IPS-18a (cell line): ENCODE data around the gene ADRB1.

Experiments used
- H3K27ac ChIP-seq: one replicate; pipeline ENCODE4 v1.5.1; 2013; ENCODE audit warnings: low read length
- H3K27me3 ChIP-seq: one replicate; pipeline ENCODE4 v1.6.1; 2013; ENCODE audit warnings: mild to moderate bottlenecking, low read length; ENCODE audit not compliant: control insufficient read depth, insufficient read depth
- H3K36me3 ChIP-seq: one replicate; pipeline ENCODE4 v1.6.1; 2013; ENCODE audit warnings: low read depth, low read length; ENCODE audit not compliant: control insufficient read depth
- H3K4me1 ChIP-seq: one replicate; pipeline ENCODE4 v1.6.1; 2013; ENCODE audit warnings: low read depth, low read length; ENCODE audit not compliant: control insufficient read depth
- H3K4me3 ChIP-seq: one replicate; pipeline ENCODE4 v1.5.1; 2013; ENCODE audit warnings: low read length
- H3K9ac ChIP-seq: one replicate; pipeline ENCODE4 v1.6.1; 2013; ENCODE audit warnings: mild to moderate bottlenecking, low read length, moderate library complexity
- H3K9me3 ChIP-seq: one replicate; pipeline ENCODE4 v1.6.1; 2013; ENCODE audit warnings: low read depth, low read length; ENCODE audit not compliant: control insufficient read depth

ADRB1 gene

GRCh38 chr10:114078346-114078745 is 34.7 kb downstream of the ADRB1 start:
- H3K27ac ChIP-seq, result no peak overlapping the region
- H3K9ac ChIP-seq, result no peak overlapping the region
- H3K27me3 ChIP-seq, result no peaks in the 10 kb centered on the region
- H3K4me1 ChIP-seq, result no peaks in the 10 kb centered on the region
- H3K4me3 ChIP-seq, result no peak overlapping the region
- no peaks in the 10 kb centered on the region for H3K36me3 ChIP-seq
- no peaks in the 10 kb centered on the region for H3K9me3 ChIP-seq

DNA sequence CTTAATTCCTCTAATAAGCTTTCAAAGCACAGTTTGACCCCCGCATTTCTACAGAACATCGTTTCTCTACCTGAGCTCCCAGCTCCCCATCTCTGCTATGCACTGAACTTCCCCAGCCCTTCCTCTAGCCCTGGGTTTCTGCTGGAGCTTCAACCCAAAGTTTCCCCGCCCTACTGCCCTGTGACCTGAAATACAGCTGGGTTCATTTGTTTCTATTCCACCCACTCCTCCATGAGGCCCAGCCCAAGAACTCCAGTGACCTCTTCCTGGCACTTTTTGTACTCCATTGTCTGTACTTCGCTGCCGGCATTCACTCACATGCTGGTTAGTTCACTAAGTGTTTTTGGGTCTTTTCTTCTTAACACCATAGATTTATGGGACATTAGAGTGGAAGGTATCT is 35.8 kb downstream of the ADRB1 start:
- H3K36me3 ChIP-seq, result no peaks in the 10 kb centered on the region
- no peaks in the 10 kb centered on the region for H3K4me1 ChIP-seq
- H3K4me3 ChIP-seq, result no peak overlapping the region
- H3K27me3 ChIP-seq, result no peaks in the 10 kb centered on the region
- H3K27ac ChIP-seq, result no peak overlapping the region
- H3K9ac ChIP-seq, result no peak overlapping the region
- no peaks in the 10 kb centered on the region for H3K9me3 ChIP-seq

GRCh38 chr10:114081911-114082583 is 38.4 kb downstream of the ADRB1 start:
- Histone ChIP-seq H3K27me3 (no peaks in the 10 kb centered on the region), H3K36me3 (no peaks in the 10 kb centered on the region), H3K4me3 (no peak overlapping the region), H3K9ac (no peak overlapping the region), H3K9me3 (no peaks in the 10 kb centered on the region), H3K27ac (no peak overlapping the region), H3K4me1 (no peaks in the 10 kb centered on the region)

DNA sequence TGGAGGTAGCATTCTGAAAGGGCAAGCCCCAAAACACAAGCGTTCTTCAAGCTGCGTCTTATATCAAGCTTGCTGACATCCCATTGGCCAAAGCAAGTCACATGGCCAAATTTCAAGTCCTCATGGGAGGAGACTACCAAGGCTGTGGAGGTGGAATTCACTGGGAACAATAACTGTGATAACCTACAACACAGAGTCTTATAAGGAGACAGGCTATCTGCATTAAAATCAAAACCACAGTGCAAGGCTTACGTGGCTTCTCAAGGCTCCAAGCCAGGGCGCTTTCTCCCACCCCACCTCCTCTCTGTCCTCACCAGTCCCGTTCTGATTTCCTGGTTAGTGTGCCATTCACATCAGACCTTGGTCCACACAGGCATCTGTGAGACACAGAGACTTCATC is 39.4 kb downstream of the ADRB1 start:
- H3K27ac ChIP-seq, result no peak overlapping the region
- H3K4me3 ChIP-seq, result no peak overlapping the region
- H3K27me3 ChIP-seq, result no peaks in the 10 kb centered on the region
- H3K36me3 ChIP-seq, result no peaks in the 10 kb centered on the region
- no peaks in the 10 kb centered on the region for H3K4me1 ChIP-seq
- H3K9me3 ChIP-seq, result no peaks in the 10 kb centered on the region
- no peak overlapping the region for H3K9ac ChIP-seq

DNA sequence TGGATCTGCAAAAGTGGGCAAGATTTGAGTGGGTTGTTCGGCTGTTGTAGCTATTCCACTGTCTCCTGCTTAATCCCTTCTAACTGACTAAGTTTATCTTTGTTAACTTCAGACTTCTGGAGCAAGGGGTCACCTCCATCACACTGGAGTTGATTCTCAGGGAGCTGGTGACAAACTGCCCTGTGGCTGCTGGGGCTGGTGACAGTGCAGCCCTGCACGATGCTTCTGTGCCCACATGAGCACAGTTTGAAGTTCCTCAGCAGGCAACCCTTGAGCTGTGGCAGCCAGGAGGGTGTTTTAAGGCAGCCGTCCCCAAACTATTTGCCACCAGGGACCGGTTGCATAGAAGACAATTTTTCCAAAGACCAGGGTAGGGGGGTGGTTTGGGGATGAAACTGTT is 40.5 kb downstream of the ADRB1 start:
- H3K27ac ChIP-seq, result no peak overlapping the region
- no peak overlapping the region for H3K9ac ChIP-seq
- no peaks in the 10 kb centered on the region for H3K9me3 ChIP-seq
- H3K4me1 ChIP-seq, result no peaks in the 10 kb centered on the region
- no peaks in the 10 kb centered on the region for H3K27me3 ChIP-seq
- H3K36me3 ChIP-seq, result no peaks in the 10 kb centered on the region
- no peak overlapping the region for H3K4me3 ChIP-seq

- H3K9ac ChIP-seq, result no peak overlapping the region
- no peaks in the 10 kb centered on the region for H3K9me3 ChIP-seq
- H3K27me3 ChIP-seq, result no peaks in the 10 kb centered on the region
- no peak overlapping the region for H3K4me3 ChIP-seq
- no peaks in the 10 kb centered on the region for H3K36me3 ChIP-seq
- H3K27ac ChIP-seq, result no peak overlapping the region
- H3K4me1 ChIP-seq, result no peaks in the 10 kb centered on the region
These were observed 43.6 kb downstream of the ADRB1 start for GRCh38 chr10:114087255-114087654.

GRCh38 chr10:114087655-114088054 is 44.0 kb downstream of the ADRB1 start:
- Histone ChIP-seq H3K27ac (no peak overlapping the region), H3K27me3 (no peaks in the 10 kb centered on the region), H3K4me1 (no peaks in the 10 kb centered on the region), H3K4me3 (no peak overlapping the region), H3K9me3 (no peaks in the 10 kb centered on the region), H3K36me3 (no peaks in the 10 kb centered on the region), H3K9ac (no peak overlapping the region)

DNA sequence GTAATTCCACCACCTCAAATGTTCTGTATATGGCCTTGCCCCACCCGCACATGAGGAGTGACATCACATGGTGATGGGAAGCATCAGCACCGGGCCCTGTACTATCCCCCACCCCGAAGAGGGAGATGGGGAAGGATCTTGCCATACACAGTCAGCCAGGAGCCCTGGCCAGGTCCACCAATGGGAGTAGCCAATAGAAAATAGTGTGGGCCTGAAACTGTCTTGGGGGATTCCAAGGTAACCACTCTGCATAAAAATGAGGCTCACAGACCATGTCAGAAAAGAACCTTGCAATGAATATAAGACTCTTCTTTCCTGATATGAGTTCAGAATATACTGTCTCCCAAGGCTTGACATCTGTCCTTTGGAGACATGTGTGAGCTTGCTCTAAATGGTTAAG is 51.1 kb downstream of the ADRB1 start:
- no peak overlapping the region for H3K4me3 ChIP-seq
- H3K9me3 ChIP-seq, result no peaks in the 10 kb centered on the region
- H3K4me1 ChIP-seq, result no peaks in the 10 kb centered on the region
- no peak overlapping the region for H3K27ac ChIP-seq
- H3K36me3 ChIP-seq, result no peaks in the 10 kb centered on the region
- H3K27me3 ChIP-seq, result peaks cover 2% of the 10 kb centered on the region
- no peak overlapping the region for H3K9ac ChIP-seq

DNA sequence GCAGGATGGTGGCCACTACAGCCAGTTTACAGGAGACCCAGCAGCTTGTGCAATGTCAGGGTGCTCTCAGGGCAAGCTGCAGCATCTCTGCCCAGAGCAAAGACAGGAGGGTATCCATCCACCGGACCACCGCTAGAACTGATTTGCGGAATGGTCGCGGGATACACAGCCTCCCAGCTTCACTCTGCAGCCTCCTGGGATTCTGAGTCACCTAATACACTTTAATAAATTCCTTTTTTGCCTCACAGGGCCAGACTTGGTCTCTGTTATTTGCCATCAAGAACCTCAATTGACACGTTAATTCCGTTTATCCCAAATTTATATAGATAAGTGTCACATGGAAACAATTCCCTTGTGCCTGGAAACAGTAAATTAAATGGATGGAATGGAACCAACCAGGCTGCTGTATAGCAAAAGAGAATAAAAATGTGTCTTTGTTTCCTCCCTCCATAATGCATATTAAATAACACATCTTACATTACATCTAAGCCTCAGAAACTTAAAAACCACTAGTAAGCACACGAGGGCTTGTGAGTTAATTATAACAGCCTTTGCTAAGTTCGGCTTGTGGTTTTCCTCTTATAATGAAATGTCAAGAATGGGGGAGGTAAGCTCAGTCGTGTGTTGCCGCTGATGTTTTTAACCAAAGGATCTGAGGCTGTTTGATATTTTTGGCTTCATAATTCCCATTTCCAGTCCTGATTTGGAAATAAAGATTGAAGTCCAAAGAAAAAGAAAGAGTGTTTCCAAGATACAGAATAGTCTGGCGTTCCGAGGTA is 52.1 kb downstream of the ADRB1 start:
- Histone ChIP-seq H3K27me3 (peaks cover 12% of the 10 kb centered on the region), H3K27ac (no peak overlapping the region), H3K9ac (no peak overlapping the region), H3K4me3 (no peak overlapping the region), H3K36me3 (no peaks in the 10 kb centered on the region), H3K4me1 (no peaks in the 10 kb centered on the region), H3K9me3 (no peaks in the 10 kb centered on the region)
